LHCN-M2 (cell line): Measurements from ENCODE around the gene MYO1H. TPM values are rescaled to one million over a fixed set of nuclear protein-coding genes. Genes with fewer than 3 reads are reported as not detected.
A peak's percentile ranks its signal among the peaks of the same experiment; 100 is the strongest.
"Not testable (repeated sequence)": the region's sequence is repeated elsewhere in the genome, so short reads cannot be mapped to it uniquely, and the experiment has no call there.

Experiments
- DNase-seq: peaks from one replicate; pipeline ENCODE4 v3.0.0-alpha.2; 2012; ENCODE audit warnings: low read depth
- total RNA-seq: library from RNA; depleted of rRNA; stranded (reverse); fragments of >200 nt; gene quantifications from 2 replicates; pipeline ENCODE4 v1.2.3, GENCODE V29; 2014

MYO1H gene
- total RNA-seq, 1 experiment from 2014 or later: not detected

DNA sequence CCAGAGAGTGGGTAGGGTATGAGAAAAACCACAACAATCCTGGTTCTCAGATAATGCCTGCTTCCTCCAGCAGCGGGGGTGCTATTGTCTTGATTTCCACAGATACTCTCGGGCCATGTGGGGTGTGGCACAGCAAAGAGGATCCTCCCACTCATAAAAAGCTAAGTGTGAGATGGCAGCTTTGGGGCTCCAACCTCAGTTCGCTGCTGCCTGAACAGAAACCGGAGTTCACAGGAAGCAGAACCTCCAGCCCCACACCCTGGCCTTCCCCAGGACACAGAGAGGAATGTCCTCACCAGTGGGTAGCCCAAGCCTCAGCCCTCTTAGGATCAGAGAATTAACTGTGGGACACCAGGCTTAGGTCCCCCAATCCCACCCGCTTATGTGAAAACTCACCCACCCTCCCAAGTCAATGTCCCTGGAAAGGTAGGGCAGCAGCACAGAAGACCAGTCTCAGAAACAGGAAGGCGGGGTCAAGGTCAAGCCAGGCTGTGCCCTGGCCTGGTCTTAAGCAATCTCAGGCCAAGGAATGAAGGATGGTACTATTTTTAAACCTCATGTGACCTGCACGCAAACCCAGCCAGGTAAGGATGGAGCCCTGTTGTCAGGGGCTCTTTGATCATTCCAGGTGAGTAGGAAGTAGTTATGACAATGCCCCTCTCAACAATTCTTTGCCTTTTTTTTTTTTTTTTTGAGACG is 120.4 kb downstream of the MYO1H start:
- no peak for DNase-seq

DNA sequence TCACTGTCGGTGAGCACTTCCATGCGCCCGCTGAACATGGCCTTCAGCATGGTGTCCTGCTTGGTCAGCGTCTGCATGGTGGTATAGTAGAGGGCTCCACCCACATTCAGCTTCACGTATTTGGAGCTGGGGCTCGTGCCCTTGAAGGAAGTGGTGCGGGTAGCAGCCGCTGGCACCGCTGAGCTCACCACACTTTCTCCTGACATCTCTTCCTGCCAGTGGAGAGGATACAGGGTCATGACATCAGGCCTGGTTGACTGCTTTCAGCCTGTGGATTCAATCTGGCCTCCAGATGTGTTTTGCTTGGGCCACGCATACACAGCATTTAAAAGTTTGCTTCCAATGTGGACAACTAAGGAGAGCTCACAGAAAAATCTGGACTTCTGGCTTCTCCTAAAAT is 121.8 kb downstream of the MYO1H start:
- no peak for DNase-seq

DNA sequence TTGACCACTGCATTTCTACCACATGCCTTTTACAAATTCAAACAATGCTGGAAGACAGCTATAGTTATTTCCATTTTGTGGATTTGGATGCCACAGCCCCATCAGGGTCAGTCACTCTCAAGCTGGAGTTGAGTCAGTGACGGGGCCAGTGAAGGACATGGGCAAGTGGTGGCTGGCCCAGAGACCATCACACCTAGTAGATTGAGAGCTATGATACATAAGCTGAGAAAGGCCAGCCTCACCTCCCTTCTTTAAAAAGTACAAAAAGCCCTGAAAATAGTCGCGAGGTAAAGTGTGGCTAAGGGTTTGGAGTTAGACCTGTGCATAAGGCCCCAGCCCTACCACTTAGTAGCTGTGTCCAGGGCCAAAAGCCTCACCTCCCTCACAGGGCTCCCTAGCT is 125.3 kb downstream of the MYO1H start:
- no peak for DNase-seq

DNA sequence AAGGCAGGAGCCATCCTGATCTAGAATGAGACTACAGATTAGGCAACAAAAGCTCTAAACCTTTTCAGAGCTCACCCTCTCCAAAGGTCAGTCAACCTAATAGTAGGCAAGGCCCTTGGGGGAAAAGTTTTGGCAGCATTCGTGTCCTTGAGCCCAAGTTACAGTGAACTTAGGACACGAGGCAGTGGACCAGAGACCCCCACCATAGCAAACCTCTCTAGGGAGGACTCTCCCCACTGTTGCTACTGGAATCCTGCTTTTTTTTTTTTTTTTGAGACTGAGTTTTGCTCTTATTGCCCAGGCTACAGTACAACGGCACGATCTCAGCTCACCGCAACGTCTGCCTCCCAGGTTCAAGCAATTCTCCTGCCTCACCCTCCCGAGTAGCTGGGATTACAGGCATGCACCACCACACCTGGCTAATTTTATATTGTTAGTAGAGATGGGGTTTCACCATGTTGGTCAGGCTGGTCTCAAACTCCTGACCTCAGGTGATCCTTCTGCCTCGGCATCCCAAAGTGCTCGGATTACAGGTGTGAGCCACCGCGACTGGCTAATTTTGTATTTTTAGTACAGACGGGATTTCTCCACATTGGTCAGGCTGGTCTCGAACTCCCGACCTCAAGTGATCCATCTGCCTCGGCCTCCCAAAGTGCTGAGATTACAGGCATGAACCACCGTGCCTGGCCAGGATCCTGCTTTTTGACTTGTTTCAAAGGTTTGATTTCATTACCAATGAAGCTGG is 126.0 kb downstream of the MYO1H start:
- DNase-seq: not testable (repeated sequence)

DNA sequence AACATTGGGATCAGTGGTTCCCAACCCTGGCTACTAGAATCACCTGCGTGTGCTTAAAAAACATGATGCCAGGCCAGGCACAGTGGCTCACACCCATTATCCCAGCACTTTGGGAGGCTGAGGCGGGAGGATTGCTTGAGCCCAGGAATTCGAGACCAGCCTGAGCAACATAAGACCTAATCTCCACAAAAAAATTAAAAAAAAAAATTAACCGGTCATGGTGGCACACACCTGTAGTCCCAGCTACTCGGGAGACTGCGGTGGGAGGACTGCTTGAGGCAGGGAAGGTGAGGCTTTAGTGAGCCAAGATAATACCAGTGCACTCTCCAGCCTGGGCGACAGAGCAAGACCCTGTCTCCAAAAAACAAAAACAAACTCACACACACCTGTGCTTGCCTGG is 127.4 kb downstream of the MYO1H start:
- no peak for DNase-seq

DNA sequence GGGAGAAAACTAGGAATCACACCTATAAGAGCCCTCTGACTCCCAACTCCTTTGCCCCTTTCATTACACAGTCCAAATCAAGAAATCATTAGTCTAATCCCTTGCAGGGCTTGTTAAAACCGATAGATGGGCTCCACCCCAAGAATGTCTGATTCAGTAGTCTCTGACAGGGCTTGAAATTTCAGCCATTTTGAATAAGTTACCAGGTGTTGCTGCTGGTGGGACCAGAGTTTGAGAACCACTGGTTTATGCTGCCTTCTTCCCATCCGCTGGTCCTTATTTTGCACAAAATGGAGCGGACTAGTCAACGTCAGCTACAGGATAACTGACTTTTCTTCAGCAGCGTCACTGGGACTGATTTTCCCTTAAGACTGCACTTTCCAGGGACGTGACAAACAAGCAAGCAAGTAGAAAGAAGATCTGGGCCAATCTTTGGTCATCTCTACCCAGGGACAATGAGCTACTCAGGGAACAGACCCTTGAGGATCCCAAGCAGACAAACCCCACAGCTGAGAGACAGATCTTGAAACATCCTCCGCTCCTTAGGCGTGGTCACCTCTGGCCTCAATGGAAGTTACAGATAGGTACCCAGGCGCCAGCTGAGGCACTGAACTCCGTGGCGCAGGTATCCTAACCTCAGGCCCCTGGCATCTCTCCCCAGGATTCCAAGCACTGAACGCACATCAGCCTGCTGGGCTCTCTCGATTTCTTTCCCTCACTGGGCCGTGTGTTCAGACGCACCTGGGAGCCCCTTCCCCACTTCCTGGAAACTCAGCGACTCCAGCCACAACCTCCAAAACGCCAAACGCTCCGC is 128.5 kb downstream of the MYO1H start:
- DNase-seq: no peak

DNA sequence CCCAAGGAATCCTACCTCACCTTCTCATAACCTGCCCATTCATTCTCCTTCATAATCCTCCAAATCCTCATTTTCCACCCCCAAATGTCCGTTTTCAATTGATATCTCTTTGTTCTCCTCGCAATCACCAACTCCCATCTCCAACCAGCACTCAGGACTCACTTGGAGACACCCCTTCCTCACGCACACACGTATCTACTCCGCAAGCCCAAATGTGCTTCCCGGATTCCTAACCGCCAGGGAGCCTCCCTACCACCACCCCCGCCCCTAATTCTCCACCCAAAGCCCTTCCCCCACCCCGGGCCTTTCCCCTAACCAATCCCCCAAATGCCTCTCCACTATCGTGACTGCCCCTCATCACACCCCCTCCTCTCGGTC is 129.1 kb downstream of the MYO1H start:
- DNase-seq: no peak

DNA sequence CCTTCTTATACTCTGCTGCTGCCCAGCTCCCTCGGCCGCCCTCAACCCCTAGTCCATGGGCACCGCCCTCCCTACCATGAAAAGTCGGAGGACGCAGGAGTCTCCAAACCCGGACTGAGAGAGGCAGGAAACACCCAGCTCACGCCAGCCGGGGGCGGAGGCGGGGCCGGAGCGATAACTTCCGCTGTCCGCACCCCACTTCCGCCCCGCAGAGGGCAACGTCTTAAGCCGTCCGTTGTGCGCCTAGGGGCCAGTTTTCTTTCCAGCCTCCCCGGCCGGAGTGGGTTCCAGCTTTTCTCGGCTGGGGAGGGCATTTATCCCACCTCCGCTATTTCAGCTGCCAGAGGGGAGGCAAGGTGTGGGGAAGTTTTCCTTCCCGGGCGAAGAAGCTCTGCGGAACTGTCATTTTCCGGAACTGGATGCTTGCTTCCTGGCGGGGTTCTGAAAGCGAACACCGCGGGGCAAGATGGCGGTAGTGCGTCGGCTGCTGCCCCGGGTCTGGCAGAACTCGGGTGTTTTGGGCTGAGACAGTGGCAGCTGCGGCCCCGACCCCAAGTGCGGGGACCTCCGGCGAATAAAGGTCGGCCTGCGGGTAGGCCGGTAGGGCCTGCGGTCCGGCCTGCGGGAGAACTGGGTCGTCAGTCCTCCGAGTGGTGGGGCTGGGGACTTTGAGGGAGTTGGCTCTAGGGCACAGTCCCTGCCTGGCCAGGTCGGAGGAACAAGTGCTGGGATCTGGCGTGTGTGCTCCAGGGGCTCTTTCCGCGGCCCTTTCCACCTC is 129.7 kb downstream of the MYO1H start, which contains the start of the genes KCTD10 and UBE3B:
KCTD10 (minus strand) TSS at position 116 of the 778 bp plus-strand sequence; CDS start at position 78, 38 bp downstream.
UBE3B (plus strand) TSS at position 450 of the 778 bp plus-strand sequence. CDS start 5,918 bp downstream, outside the sequence.
- DNase-seq: peak; percentile 84

DNA sequence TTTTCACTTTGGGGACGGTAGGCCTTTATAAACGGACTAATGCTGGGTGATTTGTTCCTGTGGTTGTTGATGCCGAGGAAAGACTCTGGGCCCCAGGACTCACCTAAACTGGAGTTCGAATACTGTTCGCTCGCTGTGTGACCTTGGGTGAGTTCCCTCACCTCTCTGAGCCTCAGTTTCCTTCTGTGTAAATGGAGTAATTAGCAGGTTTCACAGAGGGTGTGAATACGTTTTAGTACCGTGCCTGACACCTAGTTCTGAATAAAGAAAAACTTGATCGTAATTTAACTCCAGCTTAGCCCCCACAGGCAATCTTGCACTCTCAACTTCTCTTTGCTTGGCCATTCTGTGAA is 130.2 kb downstream of the MYO1H start:
- no peak for DNase-seq

DNA sequence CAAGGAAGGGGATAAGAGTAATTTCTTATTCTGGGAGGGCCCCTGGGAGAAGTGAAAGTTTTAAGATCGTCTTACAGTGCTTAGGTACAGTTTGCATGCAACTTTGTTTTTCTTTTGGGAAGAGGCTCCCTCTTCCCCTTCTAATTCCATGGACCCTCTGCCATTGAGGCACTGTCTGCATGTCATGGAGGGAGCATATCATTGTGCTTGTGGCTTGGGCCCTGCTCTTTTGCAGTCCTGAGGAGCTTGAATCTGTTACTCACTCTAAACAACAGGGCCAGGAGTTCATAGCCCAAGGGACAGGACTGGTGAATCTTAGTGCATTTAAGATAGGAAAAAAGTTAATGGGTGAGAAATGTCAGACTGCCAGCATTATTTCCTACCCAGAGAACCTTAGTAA is 132.1 kb downstream of the MYO1H start:
- DNase-seq: no peak

DNA sequence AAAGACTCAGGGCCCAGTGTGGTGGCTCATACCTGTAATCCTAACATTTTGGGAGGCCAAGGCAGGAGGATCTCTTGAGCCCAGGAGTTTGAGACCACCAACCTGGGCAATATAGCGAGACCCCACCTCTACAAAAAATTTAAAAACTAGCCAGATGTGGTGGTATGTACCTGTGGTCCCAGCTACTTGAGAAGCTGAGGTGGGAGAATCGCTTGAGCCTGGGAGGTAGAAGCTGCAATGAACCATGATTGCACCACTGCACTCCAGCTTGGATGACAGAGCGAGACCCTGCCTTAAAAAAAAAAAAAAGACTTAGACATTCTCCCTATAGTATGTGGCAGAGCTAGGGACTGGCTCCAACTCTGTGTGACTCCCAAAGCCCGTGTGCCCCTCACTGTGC is 132.7 kb downstream of the MYO1H start:
- DNase-seq: no peak

DNA sequence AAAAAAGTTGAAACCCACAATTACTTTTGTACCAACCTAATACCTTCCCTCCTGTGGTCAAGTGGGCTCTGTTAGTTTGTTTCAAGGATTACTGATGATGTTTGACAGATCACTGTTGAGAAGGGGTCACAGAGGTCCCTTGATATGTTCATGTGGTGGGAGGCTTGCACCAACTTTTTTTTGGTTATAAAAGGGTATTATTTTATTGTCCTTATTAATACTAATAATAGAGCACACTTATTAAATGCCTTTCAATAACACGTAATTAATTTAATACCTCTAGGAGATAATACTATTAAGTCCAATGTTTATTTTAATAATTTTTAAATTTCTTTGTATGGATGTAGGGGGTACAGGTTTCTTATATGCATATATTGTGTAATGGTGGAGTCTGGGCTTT is 134.2 kb downstream of the MYO1H start:
- no peak for DNase-seq

DNA sequence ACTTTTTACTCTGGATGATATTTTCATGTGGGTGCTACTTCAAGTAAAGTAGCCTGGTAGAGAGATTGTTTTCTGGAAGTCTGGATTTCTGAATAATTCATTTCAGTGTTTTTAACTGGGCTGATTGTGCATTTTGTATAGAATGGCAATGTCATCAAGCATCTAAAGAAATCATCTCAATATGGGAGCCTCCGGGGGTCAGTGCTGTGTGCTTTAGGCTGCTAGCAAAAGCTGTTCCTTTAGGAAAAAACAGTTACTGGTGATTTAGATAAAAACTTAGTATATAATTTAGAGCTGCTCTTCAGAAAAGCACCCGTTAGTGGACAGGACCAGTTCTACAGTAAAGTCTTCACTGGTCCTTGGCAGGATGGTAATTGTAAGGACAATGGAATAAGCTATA is 134.8 kb downstream of the MYO1H start:
- no peak for DNase-seq

DNA sequence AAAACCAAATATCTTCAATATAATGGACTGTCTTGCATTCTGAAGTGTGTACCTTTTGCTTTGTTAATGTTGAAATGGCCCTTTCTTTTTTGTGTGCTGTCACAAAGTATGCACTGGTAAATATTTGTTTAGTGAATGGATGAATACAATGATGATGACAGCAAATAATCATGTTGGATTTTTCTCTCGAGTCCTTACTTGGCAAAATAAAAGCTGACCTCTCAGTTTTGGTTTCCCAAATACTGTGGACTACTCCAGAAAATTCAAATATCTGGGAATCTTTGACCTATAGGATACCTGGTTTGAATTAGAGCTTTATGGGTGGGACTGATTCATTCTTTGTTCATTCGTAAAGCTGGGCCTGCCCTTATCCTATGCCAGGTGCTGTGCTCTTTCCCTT is 135.2 kb downstream of the MYO1H start:
- DNase-seq: no peak

DNA sequence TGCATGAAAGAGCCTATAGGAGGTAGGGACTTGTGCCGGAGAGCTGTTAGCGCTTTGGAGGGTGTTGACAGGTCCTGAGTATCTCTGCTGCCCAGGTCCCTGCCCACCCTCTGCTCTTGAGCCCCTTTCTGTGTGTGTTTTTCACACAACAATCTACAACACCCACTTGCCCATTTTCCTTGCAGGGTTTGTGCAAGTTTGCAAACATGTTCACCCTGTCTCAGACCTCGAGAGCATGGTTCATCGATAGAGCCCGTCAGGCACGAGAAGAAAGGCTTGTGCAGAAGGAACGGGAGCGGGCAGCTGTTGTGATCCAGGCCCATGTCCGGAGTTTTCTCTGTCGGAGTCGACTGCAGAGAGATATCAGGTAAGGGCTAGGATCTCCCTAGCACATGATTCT is 135.6 kb downstream of the MYO1H start:
- DNase-seq: no peak

DNA sequence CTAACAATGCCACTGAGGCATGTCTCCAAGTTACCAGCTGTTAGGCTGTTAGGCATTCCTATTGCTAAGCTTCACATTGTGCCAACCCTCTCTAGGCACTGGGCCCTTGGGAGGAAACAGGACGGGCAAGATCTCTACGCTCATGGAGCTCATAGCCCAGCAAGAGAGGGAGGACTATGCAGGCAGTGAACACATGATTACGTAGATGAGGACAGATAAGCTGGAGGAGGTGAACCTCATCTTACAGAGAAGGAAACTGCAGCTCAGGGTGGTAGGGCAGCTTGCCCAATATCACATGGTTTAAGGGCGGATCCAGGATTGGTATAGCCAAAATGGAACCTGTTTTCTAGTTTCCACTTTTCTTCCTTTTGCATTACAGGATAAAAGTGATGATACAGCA is 137.5 kb downstream of the MYO1H start:
- DNase-seq: no peak

DNA sequence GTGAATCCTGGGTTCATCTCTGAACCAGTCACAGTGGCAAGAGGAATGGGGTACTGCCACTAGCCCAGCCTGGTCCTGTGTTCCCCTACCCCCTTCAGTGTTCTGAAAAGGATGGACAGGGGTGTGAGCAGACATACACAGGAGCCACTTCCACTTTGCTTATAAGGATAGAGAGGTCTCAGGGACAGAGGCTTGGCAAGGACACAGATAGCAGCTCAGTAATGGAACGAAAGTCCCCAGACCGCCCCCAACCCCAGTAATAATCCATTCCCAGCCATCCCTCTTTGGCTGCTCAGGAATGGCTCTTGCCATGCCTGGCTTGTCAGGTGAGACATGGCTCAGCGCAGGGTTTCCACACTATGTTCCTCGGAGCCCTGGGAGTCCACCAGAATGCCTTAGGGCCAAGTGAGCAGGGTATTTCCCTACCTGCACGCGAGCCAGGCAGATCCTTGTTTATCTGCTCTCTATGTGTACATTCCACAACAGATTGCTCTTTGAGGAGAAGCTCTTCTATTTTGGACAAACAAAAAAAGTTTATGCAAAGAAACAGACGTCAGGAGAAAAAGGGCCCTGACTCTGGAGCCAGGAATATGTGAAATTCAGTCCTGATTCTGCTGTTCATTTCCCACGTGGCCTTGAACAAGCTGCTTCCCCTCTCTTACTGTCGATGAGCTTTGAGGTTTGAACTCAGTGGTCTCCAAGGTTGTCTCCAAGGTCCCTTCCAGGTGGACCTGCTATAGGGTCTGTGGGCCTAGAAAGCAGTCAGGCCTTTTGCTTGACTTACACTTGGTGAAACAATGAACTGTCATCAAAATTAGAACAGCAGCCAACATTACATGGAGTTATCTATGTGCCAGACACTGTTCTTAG is 139.7 kb downstream of the MYO1H start:
- DNase-seq: no peak

DNA sequence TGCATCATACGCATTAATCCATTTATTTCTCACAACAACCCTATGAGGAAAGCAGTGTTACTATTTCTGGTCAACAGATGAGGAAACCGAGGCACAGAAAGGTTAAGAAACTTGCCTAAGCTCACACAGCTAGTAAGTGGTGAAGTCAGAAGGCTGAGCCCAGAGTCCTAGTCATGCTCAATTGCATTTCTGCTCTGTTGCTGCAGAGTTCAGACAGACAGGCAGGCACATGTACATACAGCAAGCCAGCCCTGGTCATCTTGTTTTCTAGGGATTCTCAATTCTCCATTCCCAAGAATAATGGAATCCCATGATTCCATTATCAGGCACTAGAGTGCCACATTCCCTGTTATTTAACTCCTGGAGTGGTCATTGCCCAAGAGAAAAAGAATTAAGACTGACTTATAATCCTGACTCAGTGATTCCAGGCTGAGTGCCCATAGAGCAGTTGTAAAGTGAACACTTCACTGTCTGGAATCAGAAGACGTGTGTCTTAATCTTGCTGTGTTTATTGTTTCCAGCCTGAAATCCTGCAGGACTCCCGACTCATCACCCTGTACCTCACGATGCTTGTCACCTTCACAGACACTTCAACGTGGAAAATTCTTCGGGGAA is 140.5 kb downstream of the MYO1H start:
- DNase-seq: no peak

DNA sequence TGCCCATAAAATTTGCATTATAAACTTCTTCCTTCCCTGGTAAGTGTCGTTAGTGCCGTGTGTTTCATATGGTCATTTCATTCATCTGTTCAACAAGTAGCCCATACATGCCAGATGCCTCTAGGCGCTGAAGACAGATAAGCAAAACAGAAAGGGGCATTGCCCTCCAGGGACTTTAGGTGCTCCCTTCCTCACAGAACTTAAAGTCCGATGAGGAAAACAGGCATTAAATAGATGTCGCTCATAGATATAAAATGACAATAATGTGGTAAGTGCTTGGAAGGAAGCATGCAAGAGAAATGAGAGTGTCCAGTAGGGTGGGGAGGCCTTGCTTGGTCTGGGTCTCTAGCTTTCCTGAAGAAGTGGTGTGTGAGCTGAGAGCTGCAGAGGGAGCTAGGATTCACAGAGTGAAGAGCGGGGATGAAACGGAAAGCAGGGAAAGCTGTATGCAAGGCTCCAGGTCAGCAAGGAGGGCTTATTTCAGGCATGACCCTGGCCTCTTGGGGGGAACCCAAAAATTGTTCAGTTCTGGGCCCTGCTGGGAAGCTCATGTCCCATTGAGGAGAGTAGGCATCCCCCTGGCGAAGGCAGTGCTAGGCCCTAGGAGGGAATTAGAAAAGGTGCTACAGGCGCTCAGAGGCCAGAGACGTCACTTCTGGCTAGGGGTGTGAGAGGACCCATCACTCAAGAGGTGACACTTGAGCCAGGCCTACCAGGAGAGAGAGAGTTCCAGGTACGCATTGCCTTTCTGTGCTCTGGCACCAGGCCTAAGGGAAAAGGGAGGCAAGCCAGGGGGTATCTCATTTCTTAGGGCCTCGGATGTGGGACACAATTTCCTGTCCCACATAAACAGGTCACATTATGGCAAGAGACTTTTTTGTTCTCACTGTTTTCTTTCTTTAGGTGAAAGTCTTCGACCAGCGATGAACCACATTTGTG is 141.6 kb downstream of the MYO1H start:
- no peak for DNase-seq
